GM23248 (cell line): ENCODE results near the gene FBXO46. TPM values are rescaled to one million over a fixed set of nuclear protein-coding genes. Genes with fewer than 3 reads are reported as not detected.
"Not testable (repeated sequence)": the region's sequence is repeated elsewhere in the genome, so short reads cannot be mapped to it uniquely, and the experiment has no call there.

Experiments used
- DNase-seq: peaks from one replicate; pipeline ENCODE4 v3.0.0-alpha.2; 2015
- H2AFZ ChIP-seq: fragments of 200-600 bp; sonication (generic); 2 replicates; pipeline ENCODE4 v1.6.1; 2016; ENCODE audit warnings: antibody characterized with exemption
- H3F3A ChIP-seq: fragments of 200-600 bp; sonication (generic); 2 replicates; pipeline ENCODE4 v1.6.1; 2016; ENCODE audit warnings: mild to moderate bottlenecking, antibody characterized with exemption, mixed run types; ENCODE audit not compliant: insufficient read depth
- H3K27ac ChIP-seq: fragments of 200-600 bp; sonication (generic); 2 replicates; pipeline ENCODE4 v1.5.1; 2016; ENCODE audit warnings: mild to moderate bottlenecking
- H3K27me3 ChIP-seq: fragments of 200-600 bp; sonication (generic); replicated peaks from 2 replicates; pipeline ENCODE4 v1.6.1; 2016; ENCODE audit warnings: mild to moderate bottlenecking; ENCODE audit not compliant: insufficient read depth
- H3K36me3 ChIP-seq: fragments of 200-600 bp; sonication (generic); 2 replicates; pipeline ENCODE4 v1.6.1; 2016; ENCODE audit warnings: low read depth, mild to moderate bottlenecking
- H3K4me1 ChIP-seq: fragments of 200-600 bp; sonication (generic); 2 replicates; pipeline ENCODE4 v1.6.1; 2016; ENCODE audit warnings: mild to moderate bottlenecking; ENCODE audit not compliant: insufficient read depth
- H3K4me2 ChIP-seq: fragments of 200-600 bp; sonication (generic); one replicate; pipeline ENCODE4 v1.6.1; 2016; ENCODE audit warnings: mild to moderate bottlenecking; ENCODE audit not compliant: unreplicated experiment
- H3K4me3 ChIP-seq: fragments of 200-600 bp; sonication (generic); 2 replicates; pipeline ENCODE4 v1.5.1; 2016; ENCODE audit warnings: mild to moderate bottlenecking
- H3K79me2 ChIP-seq: fragments of 200-600 bp; sonication (generic); 2 replicates; pipeline ENCODE4 v1.6.1; 2016; ENCODE audit warnings: mild to moderate bottlenecking; ENCODE audit not compliant: insufficient read depth
- H3K9ac ChIP-seq: fragments of 200-600 bp; sonication (generic); 2 replicates; pipeline ENCODE4 v1.6.1; 2016; ENCODE audit warnings: mild to moderate bottlenecking
- H3K9me2 ChIP-seq: fragments of 200-600 bp; sonication (generic); 2 replicates; pipeline ENCODE4 v1.6.1; 2016; ENCODE audit warnings: mixed run types, mild to moderate bottlenecking, moderate library complexity; ENCODE audit not compliant: insufficient read depth
- H3K9me3 ChIP-seq: fragments of 200-600 bp; sonication (generic); one replicate; pipeline ENCODE4 v1.6.1; 2017; ENCODE audit warnings: low read depth
- H4K20me1 ChIP-seq: fragments of 200-600 bp; sonication (generic); 2 replicates; pipeline ENCODE4 v1.6.0; 2016; ENCODE audit not compliant: insufficient read depth
- EZH2 ChIP-seq: fragments of 200-600 bp; sonication (generic); IDR thresholded peaks from 2 replicates; pipeline ENCODE4 v1.6.1; 2018; ENCODE audit warnings: antibody characterized with exemption, mild to moderate bottlenecking; ENCODE audit not compliant: insufficient read depth, poor library complexity, severe bottlenecking
- EZH2phosphoT487 ChIP-seq: fragments of 200-600 bp; sonication (generic); IDR thresholded peaks from 2 replicates; pipeline ENCODE4 v1.6.1; 2018; ENCODE audit warnings: antibody characterized with exemption, moderate library complexity, mild to moderate bottlenecking, low read depth; ENCODE audit not compliant: insufficient read depth
- WGBS, 2 experiments: methylation state at CpG; one replicate each; pipeline ENCODE4 v1.1.6; 2015 to 2017; ENCODE audit warnings: low lambda C conversion rate in 2 of 2, low coverage in 1 of 2; ENCODE audit errors: missing lambda C conversion rate in 2 of 2; 5-methylcytosine and 5-hydroxymethylcytosine counted together
- in situ Hi-C: fragments of 300-500 bp; cut with MboI; formaldehyde crosslinking; loops from 2 replicates; pipeline ENCODE4 v1.15.0; 2020
- polyA plus RNA-seq: library from polyadenylated mRNA; unstranded; fragments of >200 nt; fragmentation: Nextera tagmentation; extraction: Ambion mirVana; gene quantifications from 2 replicates; pipeline ENCODE4 v1.2.1, GENCODE V29; 2016
- total RNA-seq: library from RNA; depleted of rRNA; stranded (reverse); fragments of >200 nt; shearing (Covaris generic); gene quantifications from 2 replicates; pipeline ENCODE4 v1.2.3, GENCODE V29; 2014

Gene FBXO46
- total and polyA plus RNA-seq, 2 experiments from 2014 or later, result 3.1 to 6.3 TPM

GRCh38 chr19:45742969-45743368 lies 12.3 kb upstream of the FBXO46 start:
- Histone ChIP-seq H3K4me2 (no peak overlapping the region), H3K4me1 (no peaks in the 10 kb centered on the region), H3K27me3 (no peaks in the 10 kb centered on the region), H3K9me2 (no peaks in the 10 kb centered on the region), H3K27ac (no peak overlapping the region), H3F3A (no peaks in the 10 kb centered on the region), H3K9me3 (no peaks in the 10 kb centered on the region), H3K4me3 (no peak overlapping the region), H2AFZ (no peak overlapping the region), H3K79me2 (no peaks in the 10 kb centered on the region), H3K9ac (no peak overlapping the region), H3K36me3 (no peaks in the 10 kb centered on the region), H4K20me1 (no peaks in the 10 kb centered on the region)
- in situ Hi-C loops, result no loop called here
- WGBS, 2 experiments, result 61 to 65% methylated on average over 4 of the region's 4 CpGs
- TF ChIP-seq EZH2phosphoT487, result no peak
- TF ChIP-seq EZH2, result no peak
- no peak for DNase-seq

- Histone ChIP-seq H3K9ac (no peak overlapping the region), H3K27ac (no peak overlapping the region), H3K9me2 (no peaks in the 10 kb centered on the region), H3K36me3 (no peaks in the 10 kb centered on the region), H2AFZ (no peak overlapping the region), H3K4me1 (no peaks in the 10 kb centered on the region), H3K27me3 (no peaks in the 10 kb centered on the region), H3K4me3 (no peak overlapping the region), H3K4me2 (no peak overlapping the region), H3F3A (no peaks in the 10 kb centered on the region), H3K79me2 (no peaks in the 10 kb centered on the region), H3K9me3 (no peaks in the 10 kb centered on the region), H4K20me1 (no peaks in the 10 kb centered on the region)
- no peak for TF ChIP-seq EZH2phosphoT487
- no peak for TF ChIP-seq EZH2
- DNase-seq, result no peak
- in situ Hi-C loops, result no loop called here
- WGBS, 2 experiments, result 84 to 85% methylated on average over 10 of the region's 10 CpGs
Observed at GRCh38 chr19:45739498-45740439, 9.1 kb upstream of the FBXO46 start.

DNA sequence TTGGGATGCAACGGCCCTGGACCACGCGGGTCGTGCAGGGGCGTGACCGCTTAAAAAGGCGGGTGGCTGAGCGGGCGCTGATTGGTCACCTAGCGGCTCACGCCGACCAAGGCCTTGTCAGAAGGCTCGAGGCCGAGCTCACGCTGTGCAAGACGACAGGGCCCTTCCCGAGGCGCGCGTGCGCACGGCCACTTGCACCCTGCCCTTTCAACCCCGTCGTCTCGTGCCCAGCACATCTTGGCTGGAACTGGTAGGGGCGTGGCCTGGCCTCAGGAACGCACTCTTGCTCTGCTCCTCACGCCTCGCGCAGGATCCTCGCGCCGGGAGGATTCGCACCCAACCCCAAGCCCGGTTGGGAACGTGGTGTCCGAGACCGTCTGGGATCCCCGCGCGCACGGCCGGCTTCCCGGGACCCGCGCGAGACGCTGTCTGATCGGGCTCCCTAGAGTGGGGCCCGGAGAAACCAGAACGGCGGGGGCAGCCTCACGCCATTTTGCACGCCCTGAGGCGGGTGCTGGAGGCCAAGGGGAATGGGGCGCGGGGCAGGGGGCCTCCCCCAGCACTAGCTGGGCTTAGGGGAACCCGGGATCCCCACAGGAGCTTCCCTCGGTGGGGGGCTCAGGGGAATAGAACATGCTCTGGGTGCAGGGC lies 2.6 kb upstream of the FBXO46 start, which contains the start of gene MEIOSIN:
TSS of gene MEIOSIN (plus strand) at position 280 of the 651 bp plus-strand sequence. CDS start 1,938 bp downstream, outside the sequence.
- Histone ChIP-seq H3K27me3 (no peaks in the 10 kb centered on the region), H3K4me2 (no peak within 1 kb of the TSS), H3F3A (no peaks in the 10 kb centered on the region), H3K9me2 (no peaks in the 10 kb centered on the region), H3K9me3 (no peaks in the 10 kb centered on the region), H3K9ac (no peak within 1 kb of the TSS), H3K4me1 (peaks cover 5% of the 10 kb centered on the region; the same call in 1 of the 2 replicates), H2AFZ (no peak within 1 kb of the TSS), H4K20me1 (no peaks in the 10 kb centered on the region), H3K79me2 (peaks cover 25% of the 10 kb centered on the region), H3K27ac (no peak within 1 kb of the TSS), H3K4me3 (no peak within 1 kb of the TSS), H3K36me3 (no peaks in the 10 kb centered on the region)
- WGBS, 2 experiments, result 90 to 92% methylated on average over 47 to 59 of the region's 59 CpGs
- in situ Hi-C loops, result no loop called here
- TF ChIP-seq EZH2phosphoT487, result no peak
- no peak for TF ChIP-seq EZH2
- no peak for DNase-seq

DNA sequence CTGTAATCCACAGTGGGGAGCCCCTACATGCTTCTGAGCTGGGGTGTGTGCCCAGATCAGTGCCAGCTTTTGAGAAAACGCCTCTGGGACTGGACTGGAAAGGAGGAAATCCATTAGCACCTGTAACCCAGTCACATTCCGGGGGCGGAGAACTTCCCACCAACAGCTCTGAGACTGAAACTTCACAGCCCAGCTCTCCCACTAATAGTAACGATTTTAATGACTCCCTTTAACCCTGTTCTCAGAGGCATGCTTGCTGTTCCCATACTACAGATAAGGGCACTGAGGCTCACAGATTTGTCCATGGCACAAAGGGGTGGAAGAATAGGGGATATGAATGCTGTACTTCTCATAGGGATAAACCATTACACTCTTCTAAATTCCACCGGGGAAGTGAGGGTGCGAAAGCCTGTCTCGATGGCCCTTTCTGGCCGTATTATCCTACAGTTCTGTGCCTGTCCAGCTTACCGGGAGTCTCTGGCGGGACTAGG lies 851 bp downstream of the FBXO46 start:
- 13 to 14% methylated on average over 10 of the region's 10 CpGs for WGBS, 2 experiments
- peaks cover 5% of the 10 kb centered on the region; the same call in 1 of the 2 replicates for H3K4me1 ChIP-seq
- in situ Hi-C loops, result no loop called here
- no peaks in the 10 kb centered on the region for H3K36me3 ChIP-seq
- no peak for TF ChIP-seq EZH2
- TF ChIP-seq EZH2phosphoT487, result no peak
- no peaks in the 10 kb centered on the region for H3K9me2 ChIP-seq
- H4K20me1 ChIP-seq, result no peaks in the 10 kb centered on the region
- H3K4me2 ChIP-seq, result peak overlapping the region; percentile 95
- H3K27me3 ChIP-seq, result no peaks in the 10 kb centered on the region
- H2AFZ ChIP-seq, result peak overlapping the region; percentile 88
- DNase-seq, result peak; percentile 42
- H3F3A ChIP-seq, result no peaks in the 10 kb centered on the region
- peak overlapping the region; percentile 19; the same call in 1 of the 2 replicates for H3K27ac ChIP-seq
- peaks cover 59% of the 10 kb centered on the region for H3K79me2 ChIP-seq
- H3K9ac ChIP-seq, result peak overlapping the region; percentile 87
- H3K4me3 ChIP-seq, result peak overlapping the region; percentile 90
- no peaks in the 10 kb centered on the region for H3K9me3 ChIP-seq

- Histone ChIP-seq H3K4me1 (peaks cover 10% of the 10 kb centered on the region; the same call in 1 of the 2 replicates), H3K79me2 (peaks cover 71% of the 10 kb centered on the region)
- H3K9me2 ChIP-seq, H3K36me3 ChIP-seq, H3F3A ChIP-seq, H3K9me3 ChIP-seq, H3K4me3 ChIP-seq, H2AFZ ChIP-seq, H3K27me3 ChIP-seq, H3K4me2 ChIP-seq, H3K27ac ChIP-seq, DNase-seq, H4K20me1 ChIP-seq, H3K9ac ChIP-seq, in situ Hi-C loops: not testable (repeated sequence)
- 93 to 94% methylated on average over 18 of the region's 18 CpGs for WGBS, 2 experiments
Observed at GRCh38 chr19:45728683-45729082, 2.0 kb downstream of the FBXO46 start.

GRCh38 chr19:45720065-45720464 lies 10.6 kb downstream of the FBXO46 start:
- H4K20me1 ChIP-seq, in situ Hi-C loops, H3K36me3 ChIP-seq: not testable (repeated sequence)

More at GRCh38 chr19:45720065-45720464, 10.6 kb downstream of the FBXO46 start:
- not testable (repeated sequence) for H3K4me2 ChIP-seq, H3K4me3 ChIP-seq, H3K27me3 ChIP-seq, H3K9ac ChIP-seq, H3K27ac ChIP-seq, H3K9me2 ChIP-seq, H3K9me3 ChIP-seq, H2AFZ ChIP-seq, DNase-seq
- Histone ChIP-seq H3K4me1 (peaks cover 28% of the 10 kb centered on the region), H3K79me2 (peaks cover 77% of the 10 kb centered on the region), H3F3A (peaks cover 34% of the 10 kb centered on the region)
- 97 to 98% methylated on average over 9 to 11 of the region's 11 CpGs for WGBS, 2 experiments
